ENCODE results near the gene C17orf113.
A peak's percentile ranks its signal among the peaks of the same experiment; 100 is the strongest.
"Not testable (repeated sequence)": the region's sequence is repeated elsewhere in the genome, so short reads cannot be mapped to it uniquely, and the experiment has no call there.

Gene C17orf113

GRCh38 chr17:42041619-42042018, 8.8 kb downstream of the C17orf113 start:
- DNase-seq, result no peak

GRCh38 chr17:42040818-42041217, 9.6 kb downstream of the C17orf113 start:
- DNase-seq, result no peak

GRCh38 chr17:42039794-42040763, 10.3 kb downstream of the C17orf113 start:
- no peak for DNase-seq

- no peak for DNase-seq
Measured at GRCh38 chr17:42038221-42038973, 12.0 kb downstream of the C17orf113 start.

- no peak for DNase-seq
Measured at GRCh38 chr17:42034059-42034458, 16.3 kb downstream of the C17orf113 start.

- DNase-seq, result no peak
Measured at GRCh38 chr17:42031584-42031983, 18.8 kb downstream of the C17orf113 start.

- no peak for DNase-seq
Measured at GRCh38 chr17:42028791-42029127, 21.6 kb downstream of the C17orf113 start.

GRCh38 chr17:42027961-42028790, 22.2 kb downstream of the C17orf113 start:
- DNase-seq, result no peak

GRCh38 chr17:42027590-42027889, 22.9 kb downstream of the C17orf113 start:
- DNase-seq, result no peak

- no peak for DNase-seq
Measured at GRCh38 chr17:42026857-42027589, 23.4 kb downstream of the C17orf113 start.

- DNase-seq, result no peak
Measured at GRCh38 chr17:42025936-42026335, 24.5 kb downstream of the C17orf113 start.

- no peak for DNase-seq
Measured at GRCh38 chr17:42025191-42025579, 25.2 kb downstream of the C17orf113 start.

- no peak for DNase-seq
Measured at GRCh38 chr17:42023524-42024349, 26.7 kb downstream of the C17orf113 start.

GRCh38 chr17:42020845-42021244, 29.6 kb downstream of the C17orf113 start:
- not testable (repeated sequence) for DNase-seq

- peak; percentile 95 for DNase-seq
Measured at GRCh38 chr17:42019509-42020404, 30.6 kb downstream of the C17orf113 start, which contains the start of gene NKIRAS2. Gene NKIRAS2, plus strand, starts transcription at chr17:42020090. Its CDS starts 1,488 bp downstream, at chr17:42021578.

- no peak for DNase-seq
Measured at GRCh38 chr17:42018988-42019387, 31.4 kb downstream of the C17orf113 start.

- no peak for DNase-seq
Measured at GRCh38 chr17:42018339-42018738, 32.1 kb downstream of the C17orf113 start.

GRCh38 chr17:42017866-42018200, 32.6 kb downstream of the C17orf113 start:
- no peak for DNase-seq

- peak; percentile 89 for DNase-seq
Measured at GRCh38 chr17:42016941-42017865, 33.2 kb downstream of the C17orf113 start, which contains the start of gene DNAJC7. Gene DNAJC7, minus strand, starts transcription at chr17:42017439. Its CDS starts 23 bp downstream, at chr17:42017416.

All from CD4-positive, alpha-beta T cell treated with Interleukin-17A for 4 hours (primary cell).